ENCODE measurements around the gene PPT2.

Gene PPT2

DNA sequence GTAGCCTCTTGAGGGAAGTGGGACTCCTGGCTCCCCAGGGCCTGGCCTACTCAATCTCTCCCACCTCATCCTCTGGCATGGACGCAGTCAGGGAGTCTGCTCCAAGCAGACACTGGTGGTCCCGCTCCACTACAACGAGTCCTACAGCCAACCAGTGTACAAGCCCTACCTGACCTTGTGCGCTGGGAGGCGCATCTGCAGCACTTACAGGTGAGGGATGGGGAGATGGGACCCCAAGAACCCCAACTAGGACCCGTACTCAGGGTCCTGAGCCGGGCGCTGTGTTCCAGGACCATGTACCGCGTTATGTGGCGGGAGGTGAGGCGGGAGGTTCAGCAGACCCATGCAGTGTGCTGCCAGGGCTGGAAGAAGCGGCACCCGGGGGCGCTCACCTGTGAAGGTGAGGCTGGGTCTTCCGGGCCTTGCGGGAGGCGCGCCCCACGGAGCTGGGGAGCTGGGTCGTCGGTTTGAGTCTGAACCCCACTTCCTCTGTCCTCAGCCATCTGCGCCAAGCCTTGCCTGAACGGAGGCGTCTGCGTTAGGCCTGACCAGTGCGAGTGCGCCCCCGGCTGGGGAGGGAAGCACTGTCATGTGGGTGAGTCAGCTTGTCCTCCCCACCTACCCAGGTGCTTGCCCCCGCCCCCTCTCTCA lies 12.6 kb downstream of the PPT2 start:
- Histone ChIP-seq H3K9ac (ENCODE audit: low read depth, low read length, poor library complexity, severe bottlenecking) (no peak overlapping the region), H3K27me3 (ENCODE audit: insufficient read depth, low read length, poor library complexity, severe bottlenecking) (no peaks in the 10 kb centered on the region), H3F3A (ENCODE audit: low read depth) (no peaks in the 10 kb centered on the region), H2AFZ (ENCODE audit: low read length) (no peak overlapping the region), H3K4me3 (ENCODE audit: low read length, poor library complexity, severe bottlenecking) (no peak overlapping the region), H3K4me2 (ENCODE audit: low read depth, low read length, poor library complexity, severe bottlenecking) (no peak overlapping the region), H3K9me3 (ENCODE audit: insufficient read depth, low read depth, low read length) (no peaks in the 10 kb centered on the region), H3K79me2 (ENCODE audit: insufficient read depth, low read length) (no peaks in the 10 kb centered on the region), H3K36me3 (ENCODE audit: insufficient read depth, low read length) (peaks cover 17% of the 10 kb centered on the region; the same call in 1 of the 2 replicates), H4K20me1 (ENCODE audit: insufficient read depth, low read length, poor library complexity, severe bottlenecking) (no peaks in the 10 kb centered on the region), H3K4me1 (ENCODE audit: insufficient read depth, low read length, poor library complexity, severe bottlenecking) (no peaks in the 10 kb centered on the region), H3K9me2 (replicated peaks; ENCODE audit: low read depth, low read length) (no peaks in the 10 kb centered on the region)
- TF ChIP-seq EZH2phosphoT487 (IDR thresholded peaks at IDR 0.05; ENCODE audit: borderline replicate concordance) = no peak
- TF ChIP-seq, protein P1, sequence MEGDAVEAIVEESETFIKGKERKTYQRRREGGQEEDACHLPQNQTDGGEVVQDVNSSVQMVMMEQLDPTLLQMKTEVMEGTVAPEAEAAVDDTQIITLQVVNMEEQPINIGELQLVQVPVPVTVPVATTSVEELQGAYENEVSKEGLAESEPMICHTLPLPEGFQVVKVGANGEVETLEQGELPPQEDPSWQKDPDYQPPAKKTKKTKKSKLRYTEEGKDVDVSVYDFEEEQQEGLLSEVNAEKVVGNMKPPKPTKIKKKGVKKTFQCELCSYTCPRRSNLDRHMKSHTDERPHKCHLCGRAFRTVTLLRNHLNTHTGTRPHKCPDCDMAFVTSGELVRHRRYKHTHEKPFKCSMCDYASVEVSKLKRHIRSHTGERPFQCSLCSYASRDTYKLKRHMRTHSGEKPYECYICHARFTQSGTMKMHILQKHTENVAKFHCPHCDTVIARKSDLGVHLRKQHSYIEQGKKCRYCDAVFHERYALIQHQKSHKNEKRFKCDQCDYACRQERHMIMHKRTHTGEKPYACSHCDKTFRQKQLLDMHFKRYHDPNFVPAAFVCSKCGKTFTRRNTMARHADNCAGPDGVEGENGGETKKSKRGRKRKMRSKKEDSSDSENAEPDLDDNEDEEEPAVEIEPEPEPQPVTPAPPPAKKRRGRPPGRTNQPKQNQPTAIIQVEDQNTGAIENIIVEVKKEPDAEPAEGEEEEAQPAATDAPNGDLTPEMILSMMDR (conservative IDR thresholded peaks at IDR 0.05; ENCODE audit: low read length) = no peak

DNA sequence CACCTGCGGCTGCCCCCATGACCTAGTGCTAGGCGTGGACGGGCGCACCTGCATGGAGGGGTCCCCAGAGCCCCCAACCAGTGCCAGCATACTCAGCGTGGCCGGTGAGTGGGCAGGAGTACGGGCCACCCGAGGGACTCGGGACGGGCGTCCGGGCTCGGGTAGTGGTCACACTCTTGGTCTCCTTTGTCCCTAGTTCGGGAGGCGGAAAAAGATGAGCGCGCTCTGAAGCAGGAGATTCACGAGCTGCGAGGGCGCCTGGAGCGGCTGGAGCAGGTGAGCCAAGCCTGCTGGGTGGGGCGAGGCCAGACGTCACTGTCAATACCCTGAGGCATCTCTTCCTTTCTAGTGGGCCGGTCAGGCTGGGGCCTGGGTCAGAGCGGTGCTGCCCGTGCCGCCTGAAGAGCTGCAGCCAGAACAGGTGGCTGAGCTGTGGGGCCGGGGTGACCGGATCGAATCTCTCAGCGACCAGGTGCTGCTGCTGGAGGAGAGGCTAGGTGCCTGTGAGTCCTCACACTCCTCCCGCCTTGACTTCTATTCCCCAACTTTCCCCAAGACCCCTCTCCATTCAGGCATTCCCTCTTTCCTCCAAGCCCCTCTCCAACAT lies 13.3 kb downstream of the PPT2 start:
- H3K79me2 ChIP-seq (ENCODE audit: insufficient read depth, low read length) = no peaks in the 10 kb centered on the region
- no peaks in the 10 kb centered on the region for H3K9me3 ChIP-seq (ENCODE audit: insufficient read depth, low read depth, low read length)
- H3K4me3 ChIP-seq (ENCODE audit: low read length, poor library complexity, severe bottlenecking) = no peak overlapping the region
- H3K9me2 ChIP-seq (replicated peaks; ENCODE audit: low read depth, low read length) = no peaks in the 10 kb centered on the region
- no peaks in the 10 kb centered on the region for H3F3A ChIP-seq (ENCODE audit: low read depth)
- no peaks in the 10 kb centered on the region for H3K27me3 ChIP-seq (ENCODE audit: insufficient read depth, low read length, poor library complexity, severe bottlenecking)
- no peaks in the 10 kb centered on the region for H4K20me1 ChIP-seq (ENCODE audit: insufficient read depth, low read length, poor library complexity, severe bottlenecking)
- peaks cover 17% of the 10 kb centered on the region; the same call in 1 of the 2 replicates for H3K36me3 ChIP-seq (ENCODE audit: insufficient read depth, low read length)
- H3K9ac ChIP-seq (ENCODE audit: low read depth, low read length, poor library complexity, severe bottlenecking) = no peak overlapping the region
- H3K4me1 ChIP-seq (ENCODE audit: insufficient read depth, low read length, poor library complexity, severe bottlenecking) = no peaks in the 10 kb centered on the region
- TF ChIP-seq, protein P1 (conservative IDR thresholded peaks at IDR 0.05; ENCODE audit: low read length) = no peak
- no peak for TF ChIP-seq EZH2phosphoT487 (IDR thresholded peaks at IDR 0.05; ENCODE audit: borderline replicate concordance)
- no peak overlapping the region for H2AFZ ChIP-seq (ENCODE audit: low read length)
- no peak overlapping the region for H3K4me2 ChIP-seq (ENCODE audit: low read depth, low read length, poor library complexity, severe bottlenecking)

DNA sequence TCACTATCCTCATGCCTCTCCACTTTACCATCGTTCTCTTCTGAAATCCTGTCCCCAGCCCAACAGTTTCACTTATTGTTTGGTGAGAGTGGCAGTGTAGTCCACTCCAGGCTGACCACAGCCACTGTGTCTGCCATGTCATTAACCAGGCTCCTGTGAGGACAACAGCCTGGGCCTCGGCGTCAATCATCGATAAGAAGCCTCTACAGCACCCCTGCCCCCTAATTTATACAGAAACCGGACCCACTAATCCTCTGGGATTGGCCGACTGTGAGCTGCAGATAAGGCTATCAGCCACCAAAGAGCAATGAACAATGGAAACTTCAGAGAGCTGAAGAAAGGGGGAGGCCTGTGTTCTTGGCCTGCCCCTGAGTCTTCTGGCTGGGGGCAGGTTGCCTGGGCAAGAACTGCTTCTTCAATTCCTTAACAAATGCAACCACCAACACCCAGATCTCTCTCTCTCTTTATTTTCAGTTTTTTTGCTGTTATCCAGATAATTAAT lies 13.9 kb downstream of the PPT2 start:
- Histone ChIP-seq H4K20me1 (ENCODE audit: insufficient read depth, low read length, poor library complexity, severe bottlenecking) (no peaks in the 10 kb centered on the region), H3K4me2 (ENCODE audit: low read depth, low read length, poor library complexity, severe bottlenecking) (no peak overlapping the region), H3K9ac (ENCODE audit: low read depth, low read length, poor library complexity, severe bottlenecking) (no peak overlapping the region), H3K4me1 (ENCODE audit: insufficient read depth, low read length, poor library complexity, severe bottlenecking) (peaks cover 1% of the 10 kb centered on the region), H3K9me3 (ENCODE audit: insufficient read depth, low read depth, low read length) (no peaks in the 10 kb centered on the region), H3F3A (ENCODE audit: low read depth) (no peaks in the 10 kb centered on the region), H3K4me3 (ENCODE audit: low read length, poor library complexity, severe bottlenecking) (no peak overlapping the region), H3K27me3 (ENCODE audit: insufficient read depth, low read length, poor library complexity, severe bottlenecking) (no peaks in the 10 kb centered on the region), H3K36me3 (ENCODE audit: insufficient read depth, low read length) (peaks cover 17% of the 10 kb centered on the region; the same call in 1 of the 2 replicates), H3K79me2 (ENCODE audit: insufficient read depth, low read length) (no peaks in the 10 kb centered on the region), H3K9me2 (replicated peaks; ENCODE audit: low read depth, low read length) (no peaks in the 10 kb centered on the region), H2AFZ (ENCODE audit: low read length) (no peak overlapping the region)
- TF ChIP-seq, protein P1 (conservative IDR thresholded peaks at IDR 0.05; ENCODE audit: low read length) = no peak
- no peak for TF ChIP-seq EZH2phosphoT487 (IDR thresholded peaks at IDR 0.05; ENCODE audit: borderline replicate concordance)
